Activated T-helper 1 cell treated with anti-CD3 and anti-CD28 coated beads, Interleukin-12 subunit alpha, Interleukin-12 subunit beta, Interleukin-2, Interleukin-4 antibody, amounts not matched to agents 30 ng/mL and 10 ng/mL and 1 ng/mL, durations not matched to agents 14 hours and 24 hours and 36 hours (primary cell): ENCODE measurements around the gene NADSYN1. TPM values are rescaled to one million over a fixed set of nuclear protein-coding genes. Genes with fewer than 3 reads are reported as not detected.

Experiments
- DNase-seq: peaks from one replicate; pipeline ENCODE4 v3.0.0; 2021; ENCODE audit warnings: low spot score
- H3K27ac Mint-ChIP-seq: one replicate; pipeline ENCODE4 v1.8.0; 2021; ENCODE audit warnings: mild to moderate bottlenecking, mixed read lengths
- H3K27me3 Mint-ChIP-seq: one replicate; pipeline ENCODE4 v1.8.0; 2022; ENCODE audit warnings: mild to moderate bottlenecking, moderate library complexity, mixed read lengths; ENCODE audit not compliant: insufficient read depth
- H3K36me3 Mint-ChIP-seq: one replicate; pipeline ENCODE4 v1.8.0; 2021; ENCODE audit warnings: low read depth, mixed read lengths
- H3K4me1 Mint-ChIP-seq: one replicate; pipeline ENCODE4 v1.8.0; 2021; ENCODE audit warnings: low read depth, mixed read lengths
- H3K4me3 Mint-ChIP-seq: one replicate; pipeline ENCODE4 v1.8.0; 2021; ENCODE audit warnings: mild to moderate bottlenecking, moderate library complexity, mixed read lengths
- H3K9me3 Mint-ChIP-seq: one replicate; pipeline ENCODE4 v1.8.0; 2021; ENCODE audit warnings: mixed read lengths
- intact Hi-C: fragments of 100-400 bp; cut with micrococcal nuclease; formaldehyde crosslinking; loops from one replicate; pipeline ENCODE4 v1.15.1; 2024
- total RNA-seq: library from RNA; stranded (reverse); gene quantifications from 2 replicates; pipeline ENCODE4 v1.2.3, GENCODE V29; 2022

Gene NADSYN1
- total RNA-seq, 1 donor from 2014 or later, result 96.3 TPM

DNA sequence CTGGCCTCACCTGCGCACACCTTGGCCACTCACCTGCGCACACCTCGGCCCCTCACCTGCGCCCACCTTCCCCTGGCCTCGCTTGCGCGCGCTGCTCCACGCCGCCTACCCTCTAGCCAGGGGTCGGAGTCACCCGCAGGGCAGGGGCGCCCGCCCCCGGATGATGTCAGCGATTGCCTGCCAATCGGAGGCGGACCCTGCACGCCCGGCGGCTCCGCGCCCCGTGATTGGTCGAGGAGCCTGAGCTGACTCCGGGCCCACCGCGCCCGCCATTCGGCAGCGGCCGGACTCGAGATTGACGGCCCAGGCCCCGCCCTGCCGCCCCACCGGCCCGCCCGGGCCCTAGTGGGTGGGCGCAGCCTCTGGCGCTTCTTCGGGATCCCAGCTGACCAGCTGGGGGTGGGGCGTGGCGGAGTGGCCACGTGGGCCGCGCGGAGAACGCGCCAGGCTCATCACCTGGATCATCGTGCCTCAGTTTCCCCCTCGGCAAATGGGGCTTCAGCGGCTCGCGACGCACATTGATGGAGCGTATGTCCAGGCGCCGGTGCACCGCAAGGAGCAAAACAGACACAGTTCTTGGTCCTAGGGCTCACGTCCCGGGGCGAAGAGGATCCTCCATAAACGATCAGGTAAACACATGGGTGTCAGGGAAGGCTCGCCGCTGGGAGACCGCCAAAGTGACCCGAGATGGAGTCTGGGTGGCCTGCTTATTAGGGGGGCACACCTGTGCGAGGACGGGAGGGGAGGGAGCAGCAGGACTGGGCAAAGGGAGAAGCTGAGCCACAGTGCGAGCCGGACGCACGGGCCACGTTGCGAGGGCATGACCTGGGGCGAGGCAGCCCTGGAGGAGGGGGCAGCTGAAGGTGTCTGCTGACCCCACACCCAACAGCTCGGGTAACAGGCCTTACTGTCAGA, 4.5 kb upstream of the NADSYN1 start, which contains the start of gene DHCR7:
Gene DHCR7, minus strand, starts transcription at position 137 of the 915 bp plus-strand sequence. CDS start 3,441 bp downstream, outside the sequence.
- no peaks in the 10 kb centered on the region for H3K27me3 Mint-ChIP-seq
- intact Hi-C loops, result loop anchor here (1.0 to 10.0 kb wide), 2 partner anchors 41 to 1174 kb away; partner anchors contain the start of gene PPFIA1

DNA sequence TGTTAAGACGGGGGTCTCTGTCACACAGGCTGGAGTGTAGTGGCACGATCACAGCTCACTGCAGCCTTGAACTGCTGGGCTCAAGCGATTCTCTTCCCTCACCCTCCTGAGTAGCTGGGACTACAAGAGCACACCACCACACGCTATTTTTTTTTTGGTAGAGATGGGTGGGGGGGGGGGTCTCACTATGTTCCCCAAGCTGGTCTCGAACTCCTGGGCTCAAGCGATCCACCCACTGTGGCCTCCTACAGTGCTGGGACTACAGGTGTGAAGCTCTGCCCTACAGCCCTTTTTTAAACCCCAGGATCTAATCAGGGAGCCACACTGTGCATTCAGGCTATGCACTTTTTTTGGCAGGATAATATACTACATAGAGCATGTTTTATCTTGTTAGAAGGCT, 3.4 kb upstream of the NADSYN1 start:
- Mint-ChIP-seq H3K27me3 (no peaks in the 10 kb centered on the region), H3K4me1 (peaks cover 73% of the 10 kb centered on the region), H3K4me3 (peak overlapping the region; percentile 92), H3K27ac (peak overlapping the region; percentile 93), H3K9me3 (peaks cover 8% of the 10 kb centered on the region), H3K36me3 (peaks cover 33% of the 10 kb centered on the region)
- no peak for DNase-seq
- intact Hi-C loops, result loop anchor here (1.0 to 10.0 kb wide), 2 partner anchors 40 to 1175 kb away; partner anchors contain the start of gene PPFIA1

More for the DNA sequence above, 4.5 kb upstream of the NADSYN1 start, which contains the start of gene DHCR7:
- H3K4me1 Mint-ChIP-seq, result peaks cover 62% of the 10 kb centered on the region
- peak within 1 kb of the TSS; percentile 92 for H3K4me3 Mint-ChIP-seq
- peaks cover 8% of the 10 kb centered on the region for H3K9me3 Mint-ChIP-seq
- peaks cover 39% of the 10 kb centered on the region for H3K36me3 Mint-ChIP-seq
- peak; percentile 96 for DNase-seq
- H3K27ac Mint-ChIP-seq, result peak within 1 kb of the TSS; percentile 93

DNA sequence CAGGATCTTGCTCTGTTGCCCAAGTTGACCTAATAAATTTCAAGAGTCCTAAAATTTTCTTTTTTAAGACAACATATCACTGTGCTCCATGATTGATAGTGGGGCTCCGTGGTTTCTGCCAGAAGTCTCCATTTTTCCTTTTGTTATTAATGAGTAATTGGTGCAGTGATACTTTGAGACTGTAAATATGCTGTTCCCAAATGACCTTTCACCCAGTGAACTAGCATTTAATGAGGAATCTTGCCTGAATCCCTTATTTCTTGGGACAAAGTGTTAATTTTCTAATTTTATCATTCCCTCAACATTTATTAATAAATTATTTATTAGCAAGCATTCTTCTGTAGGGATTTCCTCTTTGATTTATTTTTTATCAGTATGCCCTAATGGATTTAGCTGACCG, 2.5 kb upstream of the NADSYN1 start:
- H3K9me3 Mint-ChIP-seq, result peaks cover 8% of the 10 kb centered on the region
- H3K36me3 Mint-ChIP-seq, result peaks cover 28% of the 10 kb centered on the region
- no peaks in the 10 kb centered on the region for H3K27me3 Mint-ChIP-seq
- intact Hi-C loops, result loop anchor here (5.0 to 10.0 kb wide), 3 partner anchors 477 to 1694 kb away; partner anchors contain the start of genes FADD, FCHSD2, RNF121 and XNDC1N
- H3K4me1 Mint-ChIP-seq, result peaks cover 72% of the 10 kb centered on the region
- DNase-seq, result no peak
- no peak overlapping the region for H3K27ac Mint-ChIP-seq
- peak overlapping the region; percentile 96 for H3K4me3 Mint-ChIP-seq

DNA sequence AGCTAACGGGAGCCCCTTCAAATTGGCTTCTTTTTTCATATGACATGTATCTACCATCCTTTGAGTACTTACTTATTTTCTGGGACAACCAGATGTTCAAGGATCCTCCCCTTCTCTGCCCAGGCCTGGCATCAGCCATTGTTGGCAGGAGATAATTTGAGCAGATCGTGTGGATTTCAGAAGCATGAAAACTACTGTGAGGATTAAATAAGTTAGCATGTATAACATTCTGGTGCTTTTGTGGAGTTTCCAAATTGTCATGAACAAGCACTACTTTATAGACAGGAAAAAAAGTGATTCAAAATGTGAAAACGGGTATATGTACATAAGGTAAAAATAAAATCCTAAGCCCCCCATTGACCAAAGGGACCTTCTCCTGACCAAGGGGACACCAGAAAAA, 2.1 kb upstream of the NADSYN1 start:
- Mint-ChIP-seq H3K27ac (peak overlapping the region; percentile 95), H3K4me3 (peak overlapping the region; percentile 96), H3K27me3 (no peaks in the 10 kb centered on the region), H3K4me1 (peaks cover 70% of the 10 kb centered on the region), H3K36me3 (peaks cover 27% of the 10 kb centered on the region), H3K9me3 (peaks cover 5% of the 10 kb centered on the region)
- intact Hi-C loops, result loop anchor here (5.0 to 10.0 kb wide), 3 partner anchors 476 to 1694 kb away; partner anchors contain the start of genes FADD, FCHSD2, RNF121 and XNDC1N
- no peak for DNase-seq

DNA sequence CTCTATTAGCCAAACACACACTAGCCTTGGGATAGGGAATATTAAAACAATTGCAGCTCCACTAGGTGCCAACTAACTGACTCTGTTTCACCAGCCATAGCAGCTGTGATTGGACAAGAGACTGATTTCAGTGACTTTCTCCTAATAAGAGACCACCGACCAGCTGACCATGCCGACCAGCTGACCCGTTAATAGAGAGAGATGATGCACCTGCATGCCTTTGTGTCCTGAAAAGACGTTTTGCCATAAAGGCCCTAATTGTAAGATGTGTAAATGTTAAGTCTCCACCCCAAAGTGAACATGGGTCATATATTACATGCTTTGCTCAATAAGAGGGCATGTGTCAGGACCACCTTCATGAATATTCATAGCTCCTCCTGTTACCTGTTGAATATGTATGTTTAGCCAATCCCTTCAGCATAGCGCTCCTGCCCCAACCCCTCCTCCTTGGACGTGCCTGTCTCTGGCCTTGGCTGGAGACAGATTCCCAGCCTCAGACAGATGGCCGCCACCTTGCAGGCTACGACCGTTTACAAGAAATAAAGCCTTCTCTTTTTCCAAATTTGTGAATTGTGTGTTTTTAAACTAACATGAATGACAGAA, 1.3 kb upstream of the NADSYN1 start:
- H3K4me3 Mint-ChIP-seq, result peak overlapping the region; percentile 96
- no peak for DNase-seq
- H3K27ac Mint-ChIP-seq, result peak overlapping the region; percentile 95
- peaks cover 30% of the 10 kb centered on the region for H3K36me3 Mint-ChIP-seq
- H3K4me1 Mint-ChIP-seq, result peaks cover 72% of the 10 kb centered on the region
- intact Hi-C loops, result loop anchor here (2.0 to 10.0 kb wide), 5 partner anchors 111 to 1693 kb away; partner anchors contain the start of genes FADD, FCHSD2, RNF121 and XNDC1N
- H3K27me3 Mint-ChIP-seq, result no peaks in the 10 kb centered on the region
- H3K9me3 Mint-ChIP-seq, result no peaks in the 10 kb centered on the region

DNA sequence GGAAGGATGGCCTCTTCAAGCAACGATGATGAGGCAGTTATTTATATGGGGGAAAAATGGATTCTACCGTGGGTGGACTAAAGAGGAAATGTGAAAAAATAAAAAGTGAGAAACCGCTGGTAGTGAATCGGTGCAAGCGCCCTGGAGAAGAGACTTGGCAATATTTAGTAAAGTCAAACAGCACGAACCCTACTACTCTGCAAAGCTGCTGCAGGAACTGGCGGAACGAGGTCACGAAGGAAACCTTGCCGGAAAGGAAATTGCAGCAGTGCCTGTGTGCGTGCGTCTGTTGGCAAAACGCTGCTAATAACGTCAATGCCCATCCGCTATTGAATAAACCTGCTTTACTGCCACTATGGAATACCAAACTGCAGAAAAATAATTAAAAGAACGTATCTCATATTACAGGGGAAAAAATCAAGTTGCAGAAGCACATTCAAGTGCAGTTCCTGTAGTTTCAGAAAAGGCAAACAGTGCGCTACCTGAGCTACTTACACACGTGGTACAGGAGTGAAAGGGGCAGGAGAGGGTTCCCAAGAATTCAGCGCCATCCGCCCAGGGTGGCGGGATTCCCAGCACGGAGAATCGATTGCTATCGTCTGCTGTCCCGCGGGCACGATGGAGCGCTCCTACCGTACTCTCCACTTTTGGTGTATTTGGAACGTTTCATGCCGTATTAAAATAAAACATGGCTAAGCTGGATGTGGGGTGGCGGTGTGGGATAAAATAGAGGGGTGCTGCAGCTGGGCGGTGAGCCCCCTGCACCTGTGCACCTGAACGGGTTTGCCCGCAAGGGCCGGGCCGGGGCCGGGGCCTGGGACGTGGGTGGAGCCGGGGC, 585 bp upstream of the NADSYN1 start:
- peak; percentile 46 for DNase-seq
- H3K36me3 Mint-ChIP-seq, result peaks cover 29% of the 10 kb centered on the region
- intact Hi-C loops, result loop anchor here (1.0 to 10.0 kb wide), 6 partner anchors 37 to 1692 kb away; partner anchors contain the start of genes FADD, FCHSD2, RNF121 and XNDC1N
- no peaks in the 10 kb centered on the region for H3K27me3 Mint-ChIP-seq
- peaks cover 65% of the 10 kb centered on the region for H3K4me1 Mint-ChIP-seq
- peak overlapping the region; percentile 95 for H3K27ac Mint-ChIP-seq
- H3K4me3 Mint-ChIP-seq, result peak overlapping the region; percentile 96
- no peaks in the 10 kb centered on the region for H3K9me3 Mint-ChIP-seq

DNA sequence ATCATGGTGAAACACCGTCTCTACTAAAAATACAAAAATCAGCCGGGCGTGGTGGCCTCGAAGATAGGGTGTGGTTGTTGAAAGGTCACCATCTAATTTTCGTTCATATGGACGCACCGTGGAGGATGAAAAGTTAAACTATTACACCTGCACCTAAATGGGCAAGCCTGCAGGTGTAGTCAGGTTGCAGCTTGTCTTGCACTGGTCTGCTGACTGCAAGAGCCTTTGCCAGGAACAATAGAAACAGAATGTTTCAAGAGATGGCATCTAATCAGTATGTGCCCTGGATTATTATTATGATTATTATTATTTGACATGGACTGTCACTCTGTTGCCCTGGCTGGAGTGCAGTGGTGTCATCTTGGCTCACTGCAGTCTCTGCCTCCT, 908 bp downstream of the NADSYN1 start:
- H3K27me3 Mint-ChIP-seq, result no peaks in the 10 kb centered on the region
- no peaks in the 10 kb centered on the region for H3K9me3 Mint-ChIP-seq
- peak overlapping the region; percentile 96 for H3K4me3 Mint-ChIP-seq
- H3K27ac Mint-ChIP-seq, result peak overlapping the region; percentile 95
- peaks cover 32% of the 10 kb centered on the region for H3K36me3 Mint-ChIP-seq
- no peak for DNase-seq
- intact Hi-C loops, result loop anchor here (1.0 to 10.0 kb wide), 6 partner anchors 35 to 1691 kb away; partner anchors contain the start of genes FADD, FCHSD2, RNF121 and XNDC1N
- peaks cover 67% of the 10 kb centered on the region for H3K4me1 Mint-ChIP-seq

DNA sequence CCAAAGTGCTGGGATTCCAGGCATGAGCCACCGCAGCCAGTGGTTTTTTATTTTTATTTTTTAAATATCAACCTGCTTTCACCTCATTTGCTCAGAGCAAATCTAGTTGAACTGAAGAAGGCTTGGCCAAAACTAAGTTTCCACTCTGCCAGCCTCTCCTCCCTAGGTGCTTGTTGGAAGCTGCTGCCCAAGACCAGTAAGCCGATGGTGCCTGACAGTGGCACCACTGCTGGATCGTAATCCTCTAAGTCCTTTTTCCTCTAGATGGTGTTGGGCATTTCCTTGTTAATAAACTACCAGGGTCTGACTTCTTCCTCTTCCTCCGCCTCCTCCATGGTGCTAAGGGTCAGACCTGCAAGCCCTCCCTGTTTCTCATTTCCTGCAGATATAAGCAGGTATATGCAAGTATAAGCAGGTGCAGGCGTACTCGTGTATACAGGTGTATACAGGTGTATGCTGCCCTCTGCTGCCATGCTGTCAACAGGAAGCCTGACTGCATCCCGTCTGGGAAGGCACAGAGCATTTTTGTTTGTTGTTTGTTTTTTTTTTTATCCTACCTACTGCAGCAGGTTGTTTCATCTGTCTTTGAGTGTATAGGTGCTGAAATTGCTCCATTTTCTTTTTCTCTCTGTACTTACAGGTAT, 1.6 kb downstream of the NADSYN1 start:
- Mint-ChIP-seq H3K27ac (peak overlapping the region; percentile 73), H3K36me3 (peaks cover 33% of the 10 kb centered on the region), H3K4me3 (peak overlapping the region; percentile 96), H3K9me3 (no peaks in the 10 kb centered on the region), H3K4me1 (peaks cover 62% of the 10 kb centered on the region), H3K27me3 (no peaks in the 10 kb centered on the region)
- intact Hi-C loops, result loop anchor here (5.0 to 10.0 kb wide), 3 partner anchors 473 to 1690 kb away; partner anchors contain the start of genes FADD, FCHSD2, RNF121 and XNDC1N
- no peak for DNase-seq

- Mint-ChIP-seq H3K27me3 (no peaks in the 10 kb centered on the region), H3K36me3 (peaks cover 42% of the 10 kb centered on the region), H3K4me1 (peaks cover 45% of the 10 kb centered on the region), H3K9me3 (no peaks in the 10 kb centered on the region), H3K27ac (no peak overlapping the region), H3K4me3 (peak overlapping the region; percentile 54)
- intact Hi-C loops, result loop anchor here (10.0 kb wide), 1 partner anchor 1689 kb away; the partner anchor contains the start of gene FCHSD2
- DNase-seq, result no peak
These were observed 3.3 kb downstream of the NADSYN1 start for GRCh38 chr11:71456294-71456693.

- no peak for DNase-seq
- no peaks in the 10 kb centered on the region for H3K27me3 Mint-ChIP-seq
- H3K36me3 Mint-ChIP-seq, result peaks cover 40% of the 10 kb centered on the region
- intact Hi-C loops, result loop anchor here (10.0 kb wide), 1 partner anchor 1688 kb away; the partner anchor contains the start of gene FCHSD2
- H3K4me1 Mint-ChIP-seq, result peaks cover 40% of the 10 kb centered on the region
- peak overlapping the region; percentile 54 for H3K4me3 Mint-ChIP-seq
- H3K27ac Mint-ChIP-seq, result no peak overlapping the region
- no peaks in the 10 kb centered on the region for H3K9me3 Mint-ChIP-seq
These were observed 3.8 kb downstream of the NADSYN1 start for GRCh38 chr11:71456831-71457230.
